Head of caudate nucleus (tissue), 42 donors: Measurements from ENCODE around the gene ARFGAP3.
A peak's percentile ranks its signal among the peaks of the same experiment; 100 is the strongest.
"Not testable (repeated sequence)": the region's sequence is repeated elsewhere in the genome, so short reads cannot be mapped to it uniquely, and the experiment has no call there.

Experiments
- DNase-seq, 42 donors: peaks; one replicate each; pipeline versions ENCODE4 v3.0.0 to v3.0.0-alpha.2; 2020 to 2021; ENCODE audit warnings: mixed read lengths in 7 of 42
- intact Hi-C: fragments of 100-400 bp; cut with DNase I; formaldehyde crosslinking; loops from one replicate; pipeline ENCODE4 v1.15.0; 2022

ARFGAP3 gene

GRCh38 chr22:42787357-42787736 lies 69.7 kb downstream of the ARFGAP3 start:
- no peak for DNase-seq
- intact Hi-C loops, result no loop called here

GRCh38 chr22:42786606-42787356 lies 70.3 kb downstream of the ARFGAP3 start:
- no peak for DNase-seq

GRCh38 chr22:42785706-42786499 lies 71.2 kb downstream of the ARFGAP3 start:
- no peak for DNase-seq
- intact Hi-C loops, result no loop called here

More at GRCh38 chr22:42786606-42787356, 70.3 kb downstream of the ARFGAP3 start:
- intact Hi-C loops, result no loop called here

GRCh38 chr22:42782306-42782705 lies 74.8 kb downstream of the ARFGAP3 start:
- DNase-seq, intact Hi-C loops: not testable (repeated sequence)

GRCh38 chr22:42780070-42780540 lies 77.0 kb downstream of the ARFGAP3 start:
- intact Hi-C loops, result no loop called here
- DNase-seq, result peak in 25 of 42 donors; percentile 15 to 87 (median 63)

GRCh38 chr22:42777126-42777525 lies 79.9 kb downstream of the ARFGAP3 start:
- DNase-seq, result no peak
- intact Hi-C loops, result no loop called here

- intact Hi-C loops, result no loop called here
- no peak for DNase-seq
Observed at GRCh38 chr22:42773167-42773566, 83.9 kb downstream of the ARFGAP3 start.

GRCh38 chr22:42772647-42773046 lies 84.4 kb downstream of the ARFGAP3 start:
- intact Hi-C loops, result no loop called here

GRCh38 chr22:42770941-42771647 lies 86.0 kb downstream of the ARFGAP3 start:
- intact Hi-C loops, result no loop called here
- DNase-seq, result no peak

More at GRCh38 chr22:42772647-42773046, 84.4 kb downstream of the ARFGAP3 start:
- no peak for DNase-seq

GRCh38 chr22:42770448-42770726 lies 86.7 kb downstream of the ARFGAP3 start:
- intact Hi-C loops, result no loop called here
- DNase-seq, result no peak

- DNase-seq, result no peak
- intact Hi-C loops, result no loop called here
Observed at GRCh38 chr22:42769574-42770447, 87.3 kb downstream of the ARFGAP3 start.

- no peak for DNase-seq
- intact Hi-C loops, result no loop called here
Observed at GRCh38 chr22:42769238-42769573, 87.9 kb downstream of the ARFGAP3 start.

GRCh38 chr22:42768385-42769035 lies 88.6 kb downstream of the ARFGAP3 start:
- intact Hi-C loops, result no loop called here
- DNase-seq, result no peak

GRCh38 chr22:42766860-42767259 lies 90.2 kb downstream of the ARFGAP3 start:
- intact Hi-C loops, result no loop called here
- DNase-seq, result no peak

- intact Hi-C loops, result no loop called here
- DNase-seq, result no peak
Observed at GRCh38 chr22:42764895-42765363, 92.1 kb downstream of the ARFGAP3 start.

GRCh38 chr22:42763965-42764480 lies 93.0 kb downstream of the ARFGAP3 start:
- intact Hi-C loops, result no loop called here
- peak in 28 of 42 donors; percentile 5 to 76 (median 34) for DNase-seq

- intact Hi-C loops, result no loop called here
- no peak for DNase-seq
Observed at GRCh38 chr22:42760806-42761565, 96.1 kb downstream of the ARFGAP3 start.
